Panc1 (cell line): Measurements from ENCODE around the gene TMC8.

Experiments
- CTCF ChIP-seq: fragments of 450-650 bp; IDR thresholded peaks from 2 replicates; pipeline ENCODE4 v1.5.1; 2017; ENCODE audit warnings: mild to moderate bottlenecking
- POLR2AphosphoS5 ChIP-seq: IDR thresholded peaks from 2 replicates; pipeline ENCODE4 v1.6.1; 2012; ENCODE audit warnings: mild to moderate bottlenecking, low read depth, low read length, moderate library complexity
- SIN3A ChIP-seq: IDR thresholded peaks from 2 replicates; pipeline ENCODE4 v1.6.1; 2012; ENCODE audit warnings: low read depth, mild to moderate bottlenecking, low read length, moderate library complexity, borderline replicate concordance; ENCODE audit not compliant: insufficient read depth

DNA sequence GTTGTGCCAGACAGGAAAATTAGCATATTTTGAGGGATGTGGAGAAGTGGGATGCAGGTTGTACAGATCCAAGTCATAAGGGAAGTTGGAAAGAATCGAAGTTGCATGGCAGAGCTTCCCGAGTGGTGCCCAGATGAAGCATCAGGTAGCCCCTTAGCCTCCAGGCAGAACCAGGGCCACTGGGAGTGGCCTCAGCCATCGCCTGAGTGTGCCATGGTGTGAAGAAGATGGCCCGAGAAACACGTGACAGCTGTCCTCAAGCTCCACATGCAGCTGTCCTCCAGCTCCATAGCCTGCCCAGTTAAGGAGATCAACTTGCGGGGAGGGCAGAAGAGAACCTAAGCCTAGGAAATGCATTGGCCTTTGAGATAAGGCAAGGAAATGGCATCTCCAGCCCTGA lies 35.5 kb upstream of the TMC8 start:
- TF ChIP-seq CTCF (no peak), SIN3A (no peak), POLR2AphosphoS5 (no peak)
